GM11168 (cell line): ENCODE measurements around the gene LYPLA2.
"Not testable (repeated sequence)": the region's sequence is repeated elsewhere in the genome, so short reads cannot be mapped to it uniquely, and the experiment has no call there.

Source experiments
- in situ Hi-C: fragments of 300-500 bp; cut with MboI; formaldehyde crosslinking; loops from one replicate; pipeline ENCODE4 v1.12.0; 2022; ENCODE audit warnings: low sequenced_read_pairs; ENCODE audit not compliant: unreplicated experiment

The LYPLA2 gene

DNA sequence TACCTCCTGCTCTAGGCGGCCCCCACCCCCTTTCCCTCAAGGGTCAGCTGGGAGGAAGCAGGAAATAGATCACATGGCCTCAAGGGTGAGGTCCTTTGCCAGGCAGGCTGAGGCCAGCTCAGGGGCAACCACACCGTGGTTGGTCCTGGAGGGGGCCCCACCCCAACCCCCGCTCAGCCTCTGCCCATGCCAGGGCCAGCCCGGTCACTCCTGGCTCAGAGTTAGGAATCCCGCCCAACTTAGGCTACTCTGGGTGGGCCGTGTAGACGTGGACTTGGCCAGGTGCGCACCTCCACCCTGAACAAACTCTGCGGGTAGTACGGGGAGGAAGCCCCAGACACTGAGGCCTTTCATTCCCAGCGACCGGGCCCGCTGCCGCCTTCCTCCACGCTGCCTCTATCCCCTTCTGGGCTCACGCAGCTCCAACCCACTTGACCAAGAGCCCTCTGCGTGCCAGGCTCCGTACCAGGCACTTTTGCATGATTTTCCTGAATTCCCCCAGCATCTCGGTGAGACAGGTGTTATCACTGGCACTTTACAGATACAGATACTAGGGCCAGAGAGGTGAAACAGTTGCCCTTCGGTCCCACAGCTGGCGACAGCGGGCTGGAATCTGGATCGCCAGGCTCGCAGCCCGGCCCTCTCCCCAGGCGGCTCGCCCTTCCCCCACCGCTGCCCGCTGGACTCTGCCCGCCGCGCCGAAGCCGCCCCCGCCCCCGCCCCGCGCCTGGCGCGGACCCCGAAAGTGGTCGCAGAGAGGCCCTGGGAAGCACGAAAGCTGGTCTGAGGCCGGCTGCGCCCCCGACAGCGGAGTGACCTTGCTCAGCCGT, 8.8 kb downstream of the LYPLA2 start:
- in situ Hi-C loops: no loop called here

- in situ Hi-C loops: no loop called here
Measured at GRCh38 chr1:23800400-23801337, 9.7 kb downstream of the LYPLA2 start, which contains the start of gene GALE. TSS of gene GALE (minus strand) at chr1:23800754. CDS start at chr1:23799007, 1,747 bp downstream.

- in situ Hi-C loops: no loop called here
Measured at GRCh38 chr1:23801338-23801748, 10.4 kb downstream of the LYPLA2 start.

- in situ Hi-C loops: no loop called here
Measured at GRCh38 chr1:23801876-23802275, 10.9 kb downstream of the LYPLA2 start.

GRCh38 chr1:23802809-23803342, 11.9 kb downstream of the LYPLA2 start:
- in situ Hi-C loops: not testable (repeated sequence)

DNA sequence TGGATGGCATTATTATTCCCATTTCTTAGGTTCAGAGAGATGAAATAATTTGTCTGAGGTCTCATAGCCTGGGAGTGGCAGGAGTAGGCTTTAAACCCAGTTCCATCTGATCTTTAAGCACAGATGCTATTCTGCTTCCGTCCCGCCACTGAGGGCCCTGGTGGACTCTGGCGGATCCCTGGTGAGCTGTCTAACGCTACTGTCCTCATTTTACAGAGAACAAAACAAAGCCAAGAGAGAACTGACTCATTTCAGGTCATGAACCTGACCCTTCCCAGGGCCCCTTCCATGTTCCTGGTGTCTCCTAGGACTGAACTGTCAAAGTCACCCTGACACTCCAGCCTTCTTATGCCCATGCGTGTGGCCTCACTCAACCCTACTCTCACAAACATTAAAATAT, 12.7 kb downstream of the LYPLA2 start:
- in situ Hi-C loops: no loop called here

GRCh38 chr1:23804183-23804835, 13.4 kb downstream of the LYPLA2 start:
- in situ Hi-C loops: no loop called here

GRCh38 chr1:23805025-23805424, 14.1 kb downstream of the LYPLA2 start:
- in situ Hi-C loops: loop anchor here (5.0 kb wide), 2 partner anchors 52 to 112 kb away; no protein-coding TSS in a partner anchor

DNA sequence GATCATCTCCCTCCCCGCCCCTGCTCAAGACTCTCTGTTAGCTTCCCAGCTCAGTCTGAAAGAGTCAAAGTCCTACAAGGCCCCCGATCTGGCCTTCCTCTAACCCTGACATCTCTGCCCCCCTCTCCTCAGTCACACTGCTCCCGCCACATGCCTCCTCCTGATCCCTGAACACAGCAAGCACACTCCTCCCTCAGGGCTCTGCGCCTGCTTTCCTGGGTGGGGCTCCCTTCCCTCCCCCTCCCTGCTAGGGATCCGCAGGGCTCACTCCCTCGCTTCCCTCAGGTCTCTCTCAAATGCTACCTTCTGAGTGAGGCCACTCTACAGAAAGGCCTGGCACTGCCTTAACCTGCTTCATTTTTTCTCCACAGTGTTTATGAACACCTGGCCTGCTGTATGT, 15.3 kb downstream of the LYPLA2 start:
- in situ Hi-C loops: loop anchor here (5.0 kb wide), 2 partner anchors 51 to 111 kb away; no protein-coding TSS in a partner anchor

GRCh38 chr1:23807453-23807852, 16.5 kb downstream of the LYPLA2 start:
- in situ Hi-C loops: loop anchor here (5.0 kb wide), 2 partner anchors 50 to 110 kb away; no protein-coding TSS in a partner anchor

DNA sequence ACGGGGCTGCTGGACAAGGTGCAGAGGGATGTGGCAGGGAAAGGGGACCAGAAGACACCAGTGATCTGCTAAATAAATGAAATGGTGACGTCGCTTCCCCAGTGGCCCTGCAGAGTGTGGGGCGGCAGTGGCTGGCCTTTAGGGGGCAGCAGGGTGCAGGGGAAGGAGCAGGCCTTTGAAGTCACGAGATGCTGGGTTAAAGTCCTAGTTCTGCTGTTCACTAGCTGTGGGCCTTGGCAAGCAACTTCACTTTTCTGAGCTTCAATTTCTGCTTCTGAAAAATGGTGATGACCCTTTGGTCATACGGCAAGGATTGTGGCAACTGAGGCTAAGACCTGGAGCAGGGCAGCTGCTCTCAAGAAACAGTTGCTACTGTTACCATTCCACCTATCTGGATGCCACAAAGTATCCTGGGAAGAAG, 18.8 kb downstream of the LYPLA2 start:
- in situ Hi-C loops: loop anchor here (5.0 kb wide), 2 partner anchors 48 to 108 kb away; no protein-coding TSS in a partner anchor

- in situ Hi-C loops: no loop called here
Measured at GRCh38 chr1:23810818-23811540, 20.0 kb downstream of the LYPLA2 start.

DNA sequence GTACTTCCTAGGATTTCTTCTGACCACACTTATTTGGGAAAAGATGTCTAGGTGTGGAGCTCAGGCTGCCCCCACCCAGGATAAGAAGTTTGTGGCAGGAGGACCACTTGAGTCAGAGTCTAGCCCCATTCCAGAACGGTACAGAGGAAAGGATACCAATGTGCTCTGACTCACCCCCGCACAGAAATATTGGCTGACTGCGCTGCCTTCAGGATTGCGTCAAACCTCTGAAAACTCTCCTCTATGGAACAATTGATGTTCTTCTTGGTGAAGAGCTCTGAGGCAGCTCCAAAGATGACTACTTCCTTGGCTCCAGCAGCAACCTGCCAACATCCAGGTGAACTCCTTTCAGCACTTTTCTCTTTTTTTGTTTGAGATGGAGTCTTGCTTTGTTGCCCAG, 23.1 kb downstream of the LYPLA2 start:
- in situ Hi-C loops: no loop called here

DNA sequence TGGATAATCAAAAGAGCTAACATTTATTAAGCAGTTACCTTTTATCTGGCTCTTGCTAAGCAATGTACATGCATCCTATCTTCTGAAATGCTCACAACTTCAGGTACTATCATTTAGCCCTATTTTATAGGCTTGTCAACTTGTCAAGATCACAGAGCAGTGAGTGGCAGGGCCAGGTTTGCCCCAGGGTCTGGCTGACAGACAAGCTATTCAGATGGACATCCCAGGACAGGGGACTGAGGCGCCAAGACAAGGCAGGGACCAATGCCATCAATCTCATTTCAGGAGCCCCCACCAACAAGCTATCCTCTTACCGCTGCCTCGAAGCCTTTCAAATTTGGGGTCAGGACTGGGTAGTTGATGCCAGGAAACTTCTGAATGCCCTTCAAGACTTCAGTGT, 25.4 kb downstream of the LYPLA2 start:
- in situ Hi-C loops: no loop called here

DNA sequence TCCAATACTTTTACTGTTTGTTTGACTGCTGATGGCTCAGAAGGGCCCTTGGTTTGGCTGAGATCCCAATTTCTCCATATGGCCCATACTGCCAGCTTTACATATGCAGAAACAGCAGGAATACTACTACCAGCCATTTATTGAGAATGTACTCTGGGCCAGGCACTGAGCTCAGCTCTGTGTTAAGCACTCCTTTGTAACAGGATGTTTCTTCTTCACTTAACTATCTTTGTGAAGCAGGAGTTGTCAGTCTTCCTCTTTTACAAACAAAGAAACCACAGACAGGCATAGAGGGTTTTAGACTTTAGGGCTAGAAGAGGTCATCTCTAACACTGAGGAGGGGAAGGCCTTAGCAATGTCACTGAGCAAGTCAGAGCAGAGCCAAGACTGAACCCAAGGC, 26.0 kb downstream of the LYPLA2 start:
- in situ Hi-C loops: no loop called here

DNA sequence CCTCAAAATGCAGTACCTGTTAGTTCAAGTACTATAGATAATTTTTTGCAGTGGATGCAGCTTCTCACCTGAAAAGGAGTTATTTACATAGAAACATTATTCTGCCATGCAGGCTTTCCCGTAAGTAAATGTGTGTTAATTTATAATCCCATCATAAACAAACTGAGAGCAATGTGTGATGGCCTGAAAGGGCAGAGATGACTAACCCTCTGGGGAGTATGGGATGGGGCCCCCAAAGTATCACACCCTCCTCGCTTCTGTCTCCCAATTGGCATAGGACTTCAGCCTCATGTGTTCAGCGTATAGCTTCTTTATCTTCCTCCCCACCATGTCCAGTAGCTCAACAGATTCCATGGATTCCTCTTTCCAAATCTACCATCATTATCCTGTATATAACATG, 26.7 kb downstream of the LYPLA2 start:
- in situ Hi-C loops: no loop called here

- in situ Hi-C loops: no loop called here
Measured at GRCh38 chr1:23823767-23824166, 32.8 kb downstream of the LYPLA2 start.

DNA sequence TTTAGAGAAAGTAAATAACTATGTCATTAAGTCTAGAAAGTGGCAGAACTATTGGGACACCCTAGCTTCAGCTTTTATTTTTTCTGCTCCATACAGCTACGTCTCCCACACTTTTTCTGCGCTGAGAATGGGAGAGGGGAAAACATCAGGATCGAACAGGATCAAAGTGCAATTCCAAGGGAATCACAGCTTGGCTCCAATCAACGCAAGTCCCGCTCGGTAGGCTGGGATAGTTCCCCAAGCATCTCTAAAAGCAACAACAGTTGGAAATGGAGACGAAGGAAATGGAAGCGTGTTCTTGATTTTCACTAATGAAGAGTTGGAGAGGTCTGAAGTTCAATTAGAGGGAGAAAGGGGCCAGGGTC, 33.7 kb downstream of the LYPLA2 start:
- in situ Hi-C loops: no loop called here

DNA sequence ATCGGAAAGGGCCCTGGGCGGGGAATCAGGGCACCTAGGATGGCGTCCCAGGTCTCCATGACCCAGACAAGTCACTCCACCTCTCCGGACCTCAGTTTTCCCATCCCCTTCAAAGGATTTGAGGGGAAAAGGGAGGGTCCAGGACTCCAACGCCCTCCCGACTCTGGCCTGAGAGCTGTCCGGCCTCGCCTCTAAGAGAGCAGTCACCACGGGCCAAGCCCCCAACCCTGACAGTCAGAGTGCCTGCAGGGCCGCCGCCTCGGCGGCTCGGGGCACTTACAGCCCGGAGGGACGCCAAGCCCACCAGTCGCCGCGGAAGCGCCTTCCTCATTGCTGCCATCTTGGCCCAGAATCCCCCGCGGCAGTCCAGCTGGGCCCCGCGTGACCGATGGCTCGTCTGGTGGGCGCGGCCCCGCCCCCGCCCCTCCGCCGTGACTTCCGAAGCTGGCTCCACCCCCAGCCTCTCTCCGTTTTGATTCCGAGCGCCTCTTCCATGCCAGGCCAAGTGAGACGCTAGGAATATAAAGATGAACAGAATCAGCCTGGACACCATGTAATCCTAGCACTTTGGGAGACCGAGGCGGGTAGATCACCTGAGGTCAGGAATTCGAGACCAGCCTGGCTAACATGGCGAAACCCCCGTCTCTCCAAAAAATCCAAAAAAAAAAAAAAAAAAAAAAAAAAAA, 34.3 kb downstream of the LYPLA2 start, which contains the start of gene HMGCL:
Gene HMGCL, minus strand, starts transcription at position 354 of the 686 bp plus-strand sequence. Its CDS starts 14 bp downstream, at position 340.
- in situ Hi-C loops: no loop called here
